GM18861 (cell line): ENCODE measurements around the gene ARHGEF40.

Experiments
- ATAC-seq: cut with Tn5 transposase; IDR thresholded peaks from one replicate; pipeline ENCODE4 v1.9.1; 2021; ENCODE audit not compliant: unreplicated experiment

The ARHGEF40 gene

GRCh38 chr14:21078726-21079125, 8.6 kb downstream of the ARHGEF40 start:
- ATAC-seq = no peak

- ATAC-seq = no peak
Measured at GRCh38 chr14:21081521-21082142, 11.5 kb downstream of the ARHGEF40 start.

DNA sequence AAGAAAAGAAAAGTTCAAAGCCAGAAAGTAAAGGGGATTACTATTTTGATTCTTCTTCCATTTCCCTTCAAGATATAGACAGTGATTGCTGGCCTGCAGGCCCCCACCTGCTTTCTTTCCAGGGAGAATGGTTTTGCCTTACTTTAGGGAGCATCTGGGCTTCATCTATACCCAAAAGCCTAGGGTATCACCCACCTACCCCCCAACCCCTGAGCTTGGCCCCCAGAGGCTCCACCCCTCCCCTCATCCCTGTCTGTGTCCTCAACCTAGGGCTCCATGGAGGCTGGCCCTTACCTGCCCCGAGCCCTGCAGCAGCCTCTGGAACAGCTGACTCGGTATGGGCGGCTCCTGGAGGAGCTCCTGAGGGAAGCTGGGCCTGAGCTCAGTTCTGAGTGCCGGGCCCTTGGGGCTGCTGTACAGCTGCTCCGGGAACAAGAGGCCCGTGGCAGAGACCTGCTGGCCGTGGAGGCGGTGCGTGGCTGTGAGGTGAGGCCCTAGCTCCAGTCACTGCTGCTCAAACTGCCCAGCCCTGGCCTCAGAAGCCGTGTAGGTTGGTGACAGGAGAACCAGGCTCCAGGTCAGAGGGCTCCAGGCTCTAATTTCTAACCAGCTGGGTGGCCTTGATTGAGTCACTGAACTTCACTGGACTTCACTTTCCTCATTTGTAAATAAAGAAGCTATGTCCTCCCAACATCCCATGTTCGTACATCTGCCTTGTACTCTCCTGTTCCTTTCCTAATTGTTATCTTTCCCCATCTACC, 13.6 kb downstream of the ARHGEF40 start:
- ATAC-seq = no peak

DNA sequence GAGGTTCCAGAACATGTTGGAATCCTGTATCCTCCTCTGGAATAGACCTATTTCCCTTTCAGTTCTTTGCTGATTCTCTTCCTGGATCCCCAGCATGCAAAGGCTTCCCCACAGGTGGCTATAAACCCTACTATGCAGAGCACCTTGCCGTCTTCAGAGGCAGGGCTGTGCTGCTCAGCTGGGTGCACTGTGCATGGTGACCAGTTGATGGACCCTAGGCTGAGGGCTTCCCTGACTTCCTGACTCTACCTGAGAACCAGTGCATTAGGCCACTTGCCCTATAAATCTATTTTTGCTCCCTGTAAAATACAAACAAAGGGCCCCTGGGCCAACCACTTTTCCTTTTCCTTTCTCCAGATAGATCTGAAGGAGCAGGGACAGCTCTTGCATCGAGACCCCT, 14.3 kb downstream of the ARHGEF40 start:
- ATAC-seq = no peak

GRCh38 chr14:21084998-21085853, 15.1 kb downstream of the ARHGEF40 start:
- ATAC-seq = no peak

DNA sequence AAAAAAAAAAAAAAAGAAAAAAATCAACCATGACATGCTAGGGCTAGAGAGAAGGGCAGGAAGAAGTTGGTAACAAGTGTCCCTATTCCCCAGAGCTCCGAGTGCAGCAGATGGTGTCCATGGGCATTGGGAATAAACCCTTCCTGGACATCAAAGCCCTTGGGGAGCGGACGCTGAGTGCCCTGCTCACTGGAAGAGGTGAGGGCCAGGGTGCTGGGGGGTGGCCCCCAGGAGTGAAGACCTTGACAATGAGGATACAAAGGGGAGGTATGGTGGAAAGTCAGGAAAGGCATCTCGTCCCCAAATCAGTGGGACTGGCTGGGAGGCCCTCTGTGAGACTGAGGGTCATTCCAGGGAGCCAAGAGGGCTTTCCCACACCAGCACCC, 16.8 kb downstream of the ARHGEF40 start:
- ATAC-seq = no peak

- ATAC-seq = peak; percentile 63
Measured at GRCh38 chr14:21087294-21088091, 17.4 kb downstream of the ARHGEF40 start.

- no peak for ATAC-seq
Measured at GRCh38 chr14:21088687-21089086, 18.6 kb downstream of the ARHGEF40 start.

DNA sequence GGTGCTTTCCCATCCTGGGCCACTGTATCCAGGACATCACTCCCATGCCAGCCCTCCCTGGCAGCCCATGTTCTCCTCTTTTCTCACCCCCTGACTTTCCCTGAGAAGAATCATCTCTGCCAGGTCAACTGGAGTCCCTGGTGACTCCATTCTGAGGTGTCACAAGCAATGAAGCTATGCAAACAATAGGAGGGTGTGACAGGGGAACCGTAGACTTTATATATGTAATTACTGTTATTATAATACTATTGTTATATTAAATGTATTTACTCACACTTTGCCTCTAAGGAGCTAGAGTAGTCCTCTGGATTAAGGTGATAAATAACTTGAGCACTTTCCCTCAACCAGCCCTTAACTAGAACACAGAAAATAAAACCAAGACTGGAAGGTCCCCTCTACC, 19.2 kb downstream of the ARHGEF40 start:
- ATAC-seq = no peak

- ATAC-seq = no peak
Measured at GRCh38 chr14:21089877-21090193, 19.7 kb downstream of the ARHGEF40 start.

DNA sequence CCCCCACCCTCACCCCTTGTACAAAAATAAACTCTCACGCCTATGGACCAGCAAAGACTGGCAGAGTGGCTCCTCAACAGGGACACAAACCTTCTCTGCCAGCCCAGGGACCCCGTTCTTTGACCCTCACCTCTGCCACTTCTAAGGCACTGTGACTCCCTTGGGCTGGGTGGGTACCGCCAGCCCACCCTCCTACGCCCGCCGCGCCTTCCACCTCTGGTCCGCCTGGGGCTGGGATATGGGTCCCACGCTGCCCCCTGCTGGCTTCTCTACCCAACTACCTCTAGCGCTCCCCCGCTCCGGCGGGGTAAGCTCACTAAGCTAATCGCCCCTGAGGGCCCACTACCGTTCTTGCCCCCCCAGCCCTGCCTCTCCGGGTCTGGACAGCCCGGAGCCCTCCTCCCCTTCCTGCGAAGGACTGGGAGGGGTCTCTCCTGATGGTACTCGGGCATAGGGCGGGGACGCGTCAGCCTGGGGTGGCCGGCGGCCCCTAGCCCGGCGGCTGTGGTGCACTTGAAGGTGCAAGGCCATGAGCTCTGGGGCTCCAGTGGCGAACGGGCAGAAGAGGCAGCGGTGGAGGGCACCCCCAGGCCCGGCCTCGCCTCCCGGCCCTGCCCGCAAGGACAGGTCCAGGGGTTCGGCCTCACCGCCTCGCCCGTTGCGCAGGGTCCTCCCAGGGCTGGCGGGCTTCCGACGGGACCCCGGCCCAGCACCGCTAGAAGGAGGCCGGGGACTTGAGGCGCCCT, 20.3 kb downstream of the ARHGEF40 start:
- ATAC-seq = no peak

GRCh38 chr14:21090940-21091663, 21.0 kb downstream of the ARHGEF40 start:
- ATAC-seq = no peak

DNA sequence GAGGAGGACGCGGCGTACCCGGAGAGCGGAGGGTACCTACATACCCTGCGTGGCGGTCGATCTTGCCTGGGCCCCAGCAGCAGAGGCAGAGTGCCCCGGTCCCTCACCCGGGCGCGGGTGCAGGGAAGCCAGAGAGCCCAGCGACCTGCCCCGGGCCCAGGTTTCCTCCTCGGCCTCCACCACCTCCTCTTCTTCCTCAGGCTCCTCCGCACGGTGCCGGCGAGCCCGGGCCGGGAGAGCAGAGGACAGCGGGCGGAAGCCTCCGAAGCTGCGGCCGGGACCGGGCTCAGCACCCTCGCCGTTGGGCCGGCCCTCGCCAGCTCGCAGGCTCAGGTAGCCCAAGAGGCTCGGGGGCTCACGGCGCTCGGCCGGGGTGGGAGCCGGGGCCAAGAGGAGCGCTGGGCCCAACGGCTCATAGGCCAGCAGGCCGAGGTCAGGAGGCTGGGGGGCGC, 21.7 kb downstream of the ARHGEF40 start:
- no peak for ATAC-seq

- ATAC-seq = peak; percentile 77
Measured at GRCh38 chr14:21092273-21093011, 22.3 kb downstream of the ARHGEF40 start.

DNA sequence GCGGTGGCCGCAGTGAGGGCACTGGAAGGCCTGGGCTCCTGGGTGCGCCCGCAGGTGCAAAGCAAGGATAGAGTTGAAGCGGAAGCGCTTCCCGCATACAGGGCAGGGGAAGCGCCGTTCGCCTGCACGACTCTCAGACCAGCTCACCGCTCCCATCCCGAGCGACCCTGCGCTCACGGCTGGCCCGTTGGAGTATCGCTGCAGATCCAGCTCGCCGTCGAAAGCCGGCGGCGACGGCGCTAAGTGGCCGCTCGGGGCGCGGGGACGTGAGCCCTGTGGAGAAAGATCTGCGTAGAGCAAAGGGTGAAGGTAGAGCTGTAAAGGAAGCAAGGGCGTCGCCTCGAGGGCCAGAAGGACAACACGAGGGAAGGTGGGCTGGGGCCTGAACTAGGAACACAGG, 22.9 kb downstream of the ARHGEF40 start:
- no peak for ATAC-seq

- ATAC-seq = no peak
Measured at GRCh38 chr14:21093769-21094681, 23.9 kb downstream of the ARHGEF40 start.

GRCh38 chr14:21095430-21096205, 25.5 kb downstream of the ARHGEF40 start:
- no peak for ATAC-seq
